Astrocyte (in vitro differentiated cells and primary cell): ENCODE data around the gene TLR5. TPM values are rescaled to one million over a fixed set of nuclear protein-coding genes. Genes with fewer than 3 reads are reported as not detected.

ENCODE experiments used
- DNase-seq: peaks from one replicate; pipeline ENCODE4 v3.0.0-alpha.2; 2010; ENCODE audit warnings: low read depth
- FAIRE-seq: peaks from 2 replicates; lab custom pipeline; 2011; peaks lifted over from hg19 to GRCh38; lab: Jason Lieb, UNC
- H2AFZ ChIP-seq: 2 replicates; pipeline ENCODE4 v1.6.0; 2012; ENCODE audit warnings: low read depth, low read length, inconsistent platforms
- H3K27ac ChIP-seq: 2 replicates; pipeline ENCODE4 v1.5.1; 2011; ENCODE audit warnings: low read depth, low read length, inconsistent platforms
- H3K27me3 ChIP-seq: 2 replicates; pipeline ENCODE4 v1.6.0; 2011; ENCODE audit warnings: low read length, inconsistent platforms; ENCODE audit not compliant: insufficient read depth
- H3K36me3 ChIP-seq: 2 replicates; pipeline ENCODE4 v1.5.1; 2011; ENCODE audit warnings: low read length, inconsistent platforms; ENCODE audit not compliant: insufficient read depth
- H3K4me1 ChIP-seq: 2 replicates; pipeline ENCODE4 v1.5.1; 2011; ENCODE audit warnings: low read length, inconsistent platforms; ENCODE audit not compliant: insufficient read depth
- H3K4me2 ChIP-seq: 2 replicates; pipeline ENCODE4 v1.6.0; 2012; ENCODE audit warnings: low read length, inconsistent platforms
- H3K4me3 ChIP-seq: 2 replicates; pipeline ENCODE4 v1.5.1; 2011; ENCODE audit warnings: low read depth, mild to moderate bottlenecking, low read length, inconsistent platforms; ENCODE audit not compliant: insufficient read depth
- H3K79me2 ChIP-seq: 2 replicates; pipeline ENCODE4 v1.6.0; 2012; ENCODE audit warnings: mild to moderate bottlenecking, low read length, inconsistent platforms; ENCODE audit not compliant: insufficient read depth
- H3K9ac ChIP-seq: 2 replicates; pipeline ENCODE4 v1.6.0; 2012; ENCODE audit warnings: mild to moderate bottlenecking, low read length, inconsistent platforms
- H3K9me3 ChIP-seq: 2 replicates; pipeline ENCODE4 v1.5.1; 2012; ENCODE audit warnings: low read depth, mild to moderate bottlenecking, low read length, inconsistent platforms; ENCODE audit not compliant: insufficient read depth
- H4K20me1 ChIP-seq: 2 replicates; pipeline ENCODE4 v1.6.0; 2012; ENCODE audit warnings: low read length, inconsistent platforms; ENCODE audit not compliant: insufficient read depth
- H3K27ac Mint-ChIP-seq: one replicate; pipeline ENCODE4 v1.8.0; 2021; ENCODE audit warnings: mild to moderate bottlenecking, mixed read lengths; ENCODE audit not compliant: unreplicated experiment
- H3K27me3 Mint-ChIP-seq: one replicate; pipeline ENCODE4 v1.8.0; 2021; ENCODE audit warnings: low read depth, mixed read lengths; ENCODE audit not compliant: unreplicated experiment
- H3K36me3 Mint-ChIP-seq: one replicate; pipeline ENCODE4 v1.8.0; 2021; ENCODE audit warnings: low read depth, mixed read lengths; ENCODE audit not compliant: unreplicated experiment
- H3K4me1 Mint-ChIP-seq: one replicate; pipeline ENCODE4 v1.8.0; 2021; ENCODE audit warnings: low read depth, mixed read lengths; ENCODE audit not compliant: unreplicated experiment
- H3K4me3 Mint-ChIP-seq: one replicate; pipeline ENCODE4 v1.8.0; 2021; ENCODE audit warnings: mild to moderate bottlenecking, moderate library complexity, mixed read lengths; ENCODE audit not compliant: unreplicated experiment
- H3K9me3 Mint-ChIP-seq: one replicate; pipeline ENCODE4 v1.8.0; 2021; ENCODE audit warnings: mild to moderate bottlenecking, mixed read lengths; ENCODE audit not compliant: unreplicated experiment
- CTCF ChIP-seq: IDR thresholded peaks from 2 replicates; pipeline ENCODE4 v1.5.1; 2011; ENCODE audit warnings: low read depth, mild to moderate bottlenecking, inconsistent platforms, low read length, moderate library complexity; ENCODE audit not compliant: insufficient read depth
- EZH2 ChIP-seq: IDR thresholded peaks from 2 replicates; pipeline ENCODE4 v1.6.1; 2012; ENCODE audit warnings: mild to moderate bottlenecking, low read length, inconsistent platforms; ENCODE audit not compliant: insufficient read depth
- total RNA-seq: library from RNA; stranded (reverse); gene quantifications from 2 replicates; pipeline ENCODE4 v1.2.1, GENCODE V29; 2021

The TLR5 gene
- total RNA-seq, 1 donor from 2014 or later, result 1.1 TPM

GRCh38 chr1:223161321-223161720 is 18.3 kb upstream of the TLR5 start:
- Histone ChIP-seq H3K27me3 (no peaks in the 10 kb centered on the region), H3K4me3 (no peak overlapping the region), H2AFZ (no peak overlapping the region), H3K4me1 (no peaks in the 10 kb centered on the region), H3K79me2 (no peaks in the 10 kb centered on the region), H3K36me3 (no peaks in the 10 kb centered on the region), H3K27ac (no peak overlapping the region), H3K9me3 (no peaks in the 10 kb centered on the region), H3K4me2 (no peak overlapping the region), H4K20me1 (no peaks in the 10 kb centered on the region), H3K9ac (no peak overlapping the region)
- TF ChIP-seq CTCF (no peak), EZH2 (no peak)
- Mint-ChIP-seq H3K9me3 (peaks cover 3% of the 10 kb centered on the region), H3K4me1 (no peaks in the 10 kb centered on the region), H3K4me3 (no peak overlapping the region), H3K36me3 (no peaks in the 10 kb centered on the region), H3K27ac (no peak overlapping the region), H3K27me3 (peaks cover 28% of the 10 kb centered on the region)
- no peak for DNase-seq
- no peak for FAIRE-seq

DNA sequence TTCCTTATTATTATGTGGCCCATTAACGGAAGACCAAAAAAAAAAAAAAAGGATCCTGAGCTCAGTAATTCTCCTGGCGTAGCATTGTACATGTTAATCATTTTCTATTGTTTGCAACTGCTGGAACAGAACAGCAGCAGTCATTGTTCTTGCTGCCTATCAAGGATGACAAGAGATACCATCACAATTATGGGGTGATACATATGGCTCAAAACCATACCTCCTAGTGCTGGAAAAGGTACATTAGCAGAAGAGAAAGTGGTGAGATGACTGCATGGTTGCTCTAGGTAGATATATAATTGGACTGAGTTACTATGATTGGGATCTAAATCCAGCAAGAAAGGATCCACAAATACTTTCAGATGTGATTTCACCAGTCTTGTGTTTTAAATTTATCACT is 13.3 kb upstream of the TLR5 start:
- Histone ChIP-seq H3K27me3 (no peaks in the 10 kb centered on the region), H4K20me1 (no peaks in the 10 kb centered on the region), H3K4me3 (no peak overlapping the region), H3K9me3 (no peaks in the 10 kb centered on the region), H3K4me1 (peaks cover 12% of the 10 kb centered on the region), H3K9ac (no peak overlapping the region), H3K27ac (no peak overlapping the region), H3K4me2 (no peak overlapping the region), H3K36me3 (no peaks in the 10 kb centered on the region), H3K79me2 (no peaks in the 10 kb centered on the region), H2AFZ (no peak overlapping the region)
- Mint-ChIP-seq H3K27ac (no peak overlapping the region), H3K4me3 (no peak overlapping the region), H3K4me1 (peaks cover 6% of the 10 kb centered on the region), H3K27me3 (peaks cover 16% of the 10 kb centered on the region), H3K9me3 (no peaks in the 10 kb centered on the region), H3K36me3 (no peaks in the 10 kb centered on the region)
- DNase-seq, result no peak
- TF ChIP-seq CTCF (no peak), EZH2 (no peak)
- no peak for FAIRE-seq

DNA sequence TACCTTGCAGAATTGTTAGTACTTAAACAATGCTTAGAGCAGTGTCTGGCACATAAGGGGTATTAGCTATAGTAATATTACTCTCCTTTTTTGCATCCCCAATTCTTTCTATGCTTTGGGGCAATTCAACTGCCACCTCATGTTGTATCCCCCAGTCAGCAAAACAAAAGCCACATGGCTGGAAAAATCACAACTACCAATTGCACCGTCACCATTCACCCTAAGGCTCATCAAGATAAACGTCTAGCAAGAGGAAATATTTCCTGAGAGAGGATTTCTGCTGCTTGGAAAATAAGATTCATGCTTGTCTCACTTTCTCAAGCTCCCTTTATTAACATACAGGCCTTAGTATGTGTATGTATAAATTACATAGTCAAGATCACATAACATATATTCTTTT is 12.1 kb upstream of the TLR5 start:
- Mint-ChIP-seq H3K4me3 (no peak overlapping the region), H3K9me3 (no peaks in the 10 kb centered on the region), H3K36me3 (no peaks in the 10 kb centered on the region), H3K27me3 (peaks cover 11% of the 10 kb centered on the region), H3K4me1 (peaks cover 6% of the 10 kb centered on the region), H3K27ac (no peak overlapping the region)
- no peak overlapping the region for H2AFZ ChIP-seq
- no peak for TF ChIP-seq CTCF
- no peak for TF ChIP-seq EZH2
- H3K4me2 ChIP-seq, result no peak overlapping the region
- H3K9ac ChIP-seq, result no peak overlapping the region
- H3K27me3 ChIP-seq, result no peaks in the 10 kb centered on the region
- no peaks in the 10 kb centered on the region for H3K9me3 ChIP-seq
- no peaks in the 10 kb centered on the region for H3K36me3 ChIP-seq
- H3K4me3 ChIP-seq, result no peak overlapping the region
- H3K4me1 ChIP-seq, result peaks cover 12% of the 10 kb centered on the region
- DNase-seq (no peak), FAIRE-seq (no peak)
- H3K79me2 ChIP-seq, result no peaks in the 10 kb centered on the region
- no peaks in the 10 kb centered on the region for H4K20me1 ChIP-seq
- no peak overlapping the region for H3K27ac ChIP-seq
